ENCODE data around the gene LZTR1.

Gene LZTR1

DNA sequence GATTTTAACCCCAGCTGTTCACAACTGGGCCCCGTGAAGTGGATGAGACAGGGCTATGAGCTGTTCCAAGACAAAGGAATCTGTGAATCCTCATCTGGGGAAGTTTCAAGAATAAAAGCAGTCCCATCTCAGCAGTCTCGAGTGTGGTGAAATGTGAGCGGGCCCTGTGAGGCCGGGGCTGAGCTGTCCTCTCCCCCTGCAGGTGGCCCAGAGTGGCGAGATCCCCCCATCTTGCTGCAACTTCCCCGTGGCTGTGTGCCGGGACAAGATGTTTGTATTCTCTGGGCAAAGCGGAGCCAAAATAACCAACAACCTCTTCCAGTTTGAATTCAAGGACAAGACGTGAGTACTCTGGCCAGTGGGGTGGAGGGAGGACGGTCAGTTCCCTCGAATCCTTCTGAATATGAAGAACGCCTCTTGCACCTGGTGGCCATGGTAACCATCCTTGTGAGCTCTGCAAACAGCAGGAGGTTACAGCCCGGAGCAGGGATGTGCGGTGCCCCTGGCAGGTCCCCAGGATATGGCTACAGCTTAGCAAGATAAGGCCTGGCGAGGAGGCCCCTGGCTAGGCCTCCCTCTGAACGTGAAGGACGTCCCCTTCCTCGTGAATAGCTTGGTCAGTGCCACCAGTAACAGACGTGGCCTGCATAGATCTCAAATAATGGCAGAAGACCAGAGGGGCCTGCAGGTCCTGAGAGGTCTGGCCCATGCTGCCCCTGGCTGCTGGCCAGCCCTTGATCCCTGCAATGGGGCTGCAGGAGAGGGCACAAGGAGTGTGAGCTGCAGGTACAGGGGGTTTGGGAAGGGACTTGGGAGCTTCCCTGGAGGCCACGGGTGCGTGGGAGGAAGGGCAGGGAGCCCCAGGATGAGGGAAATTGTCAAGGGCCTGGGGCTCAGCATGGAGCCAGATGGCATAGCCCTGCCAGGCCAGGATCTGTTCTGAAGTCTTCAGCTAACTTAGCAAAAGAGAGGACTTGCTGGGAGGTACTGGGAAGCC lies 8.4 kb downstream of the LZTR1 start:
- 94% methylated on average over 21 of the region's 21 CpGs for whole genome bisulfite sequencing (ENCODE audit: insufficient coverage)
- Histone ChIP-seq H3K4me1 (ENCODE audit: control extremely low read depth in 1 of 4, control insufficient read depth in 4 of 4, insufficient read depth in 4 of 4, low read length in 3 of 4) (peaks cover 0 to 9% (median 2%) of the 10 kb centered on the region in 4 experiments), H3K27ac (ENCODE audit: insufficient read depth in 1 of 2, low read depth in 1 of 2, low read length in 2 of 2, poor library complexity in 1 of 2, severe bottlenecking in 2 of 2) (no peak overlapping the region), H3K4me3 (ENCODE audit: control insufficient read depth in 1 of 7, extremely low read depth in 1 of 7, insufficient read depth in 4 of 7, low read depth in 2 of 7, low read length in 6 of 7) (no peak overlapping the region), H3K36me3 (ENCODE audit: control insufficient read depth in 4 of 4, insufficient read depth in 4 of 4, low read length in 3 of 4) (peaks cover 2 to 76% (median 43%) of the 10 kb centered on the region in 4 experiments), H3K27me3 (replicated peaks in 2 of 5; ENCODE audit: control insufficient read depth in 4 of 5, insufficient read depth in 5 of 5, low read length in 4 of 5) (no peaks in the 10 kb centered on the region), H3K9me3 (ENCODE audit: control extremely low read depth in 1 of 5, control insufficient read depth in 4 of 5, insufficient read depth in 2 of 5, low read depth in 1 of 5, low read length in 4 of 5) (no peaks in the 10 kb centered on the region)
- ChIA-PET POLR2A (interaction anchor here (1.1 kb wide), 1 partner anchor 12 kb away, joined by 4 read pairs; no protein-coding TSS in a partner anchor), CTCF (interaction anchor here (0.9 to 2.6 kb wide), 5 partner anchors 9 to 104 kb away, joined by 3 to 12 read pairs (median 6); partner anchors contain the start of gene LZTR1)
- DNase-seq, result no peak

- Histone ChIP-seq H3K36me3 (ENCODE audit: control insufficient read depth in 4 of 4, insufficient read depth in 4 of 4, low read length in 3 of 4) (peaks cover 2 to 78% (median 41%) of the 10 kb centered on the region in 4 experiments), H3K27me3 (replicated peaks in 2 of 5; ENCODE audit: control insufficient read depth in 4 of 5, insufficient read depth in 5 of 5, low read length in 4 of 5) (no peaks in the 10 kb centered on the region), H3K9me3 (ENCODE audit: control extremely low read depth in 1 of 5, control insufficient read depth in 4 of 5, insufficient read depth in 2 of 5, low read depth in 1 of 5, low read length in 4 of 5) (no peaks in the 10 kb centered on the region), H3K4me3 (ENCODE audit: control insufficient read depth in 1 of 7, extremely low read depth in 1 of 7, insufficient read depth in 4 of 7, low read depth in 2 of 7, low read length in 6 of 7) (no peak overlapping the region), H3K27ac (ENCODE audit: insufficient read depth in 1 of 2, low read depth in 1 of 2, low read length in 2 of 2, poor library complexity in 1 of 2, severe bottlenecking in 2 of 2) (no peak overlapping the region), H3K4me1 (ENCODE audit: control extremely low read depth in 1 of 4, control insufficient read depth in 4 of 4, insufficient read depth in 4 of 4, low read length in 3 of 4) (peaks cover 0 to 9% (median 2%) of the 10 kb centered on the region in 4 experiments)
- CTCF ChIA-PET, result interaction anchor here (1.2 to 2.6 kb wide), 3 partner anchors 8 to 34 kb away, joined by 6 to 12 read pairs (median 7); partner anchors contain the start of gene LZTR1
- POLR2A ChIA-PET, result no interaction called here
- no peak for DNase-seq
- 98% methylated on average over 20 of the region's 24 CpGs for WGBS (ENCODE audit: insufficient coverage)
Measured at GRCh38 chr22:20991252-20992055, 9.4 kb downstream of the LZTR1 start.

GRCh38 chr22:20992056-20992442 lies 10.0 kb downstream of the LZTR1 start:
- WGBS (ENCODE audit: insufficient coverage), result 100% methylated on average over 5 of the region's 7 CpGs
- Histone ChIP-seq H3K27me3 (replicated peaks in 2 of 5; ENCODE audit: control insufficient read depth in 4 of 5, insufficient read depth in 5 of 5, low read length in 4 of 5) (no peaks in the 10 kb centered on the region), H3K4me1 (ENCODE audit: control extremely low read depth in 1 of 4, control insufficient read depth in 4 of 4, insufficient read depth in 4 of 4, low read length in 3 of 4) (peaks cover 0 to 9% (median 2%) of the 10 kb centered on the region in 4 experiments), H3K4me3 (ENCODE audit: control insufficient read depth in 1 of 7, extremely low read depth in 1 of 7, insufficient read depth in 4 of 7, low read depth in 2 of 7, low read length in 6 of 7) (no peak overlapping the region), H3K27ac (ENCODE audit: insufficient read depth in 1 of 2, low read depth in 1 of 2, low read length in 2 of 2, poor library complexity in 1 of 2, severe bottlenecking in 2 of 2) (no peak overlapping the region), H3K9me3 (ENCODE audit: control extremely low read depth in 1 of 5, control insufficient read depth in 4 of 5, insufficient read depth in 2 of 5, low read depth in 1 of 5, low read length in 4 of 5) (no peaks in the 10 kb centered on the region), H3K36me3 (ENCODE audit: control insufficient read depth in 4 of 4, insufficient read depth in 4 of 4, low read length in 3 of 4) (peaks cover 2 to 80% (median 43%) of the 10 kb centered on the region in 4 experiments)
- POLR2A ChIA-PET, result no interaction called here
- DNase-seq, result no peak
- CTCF ChIA-PET, result interaction anchor here (2.6 kb wide), 1 partner anchor 11 kb away, joined by 12 read pairs; the partner anchor contains the start of gene LZTR1

DNA sequence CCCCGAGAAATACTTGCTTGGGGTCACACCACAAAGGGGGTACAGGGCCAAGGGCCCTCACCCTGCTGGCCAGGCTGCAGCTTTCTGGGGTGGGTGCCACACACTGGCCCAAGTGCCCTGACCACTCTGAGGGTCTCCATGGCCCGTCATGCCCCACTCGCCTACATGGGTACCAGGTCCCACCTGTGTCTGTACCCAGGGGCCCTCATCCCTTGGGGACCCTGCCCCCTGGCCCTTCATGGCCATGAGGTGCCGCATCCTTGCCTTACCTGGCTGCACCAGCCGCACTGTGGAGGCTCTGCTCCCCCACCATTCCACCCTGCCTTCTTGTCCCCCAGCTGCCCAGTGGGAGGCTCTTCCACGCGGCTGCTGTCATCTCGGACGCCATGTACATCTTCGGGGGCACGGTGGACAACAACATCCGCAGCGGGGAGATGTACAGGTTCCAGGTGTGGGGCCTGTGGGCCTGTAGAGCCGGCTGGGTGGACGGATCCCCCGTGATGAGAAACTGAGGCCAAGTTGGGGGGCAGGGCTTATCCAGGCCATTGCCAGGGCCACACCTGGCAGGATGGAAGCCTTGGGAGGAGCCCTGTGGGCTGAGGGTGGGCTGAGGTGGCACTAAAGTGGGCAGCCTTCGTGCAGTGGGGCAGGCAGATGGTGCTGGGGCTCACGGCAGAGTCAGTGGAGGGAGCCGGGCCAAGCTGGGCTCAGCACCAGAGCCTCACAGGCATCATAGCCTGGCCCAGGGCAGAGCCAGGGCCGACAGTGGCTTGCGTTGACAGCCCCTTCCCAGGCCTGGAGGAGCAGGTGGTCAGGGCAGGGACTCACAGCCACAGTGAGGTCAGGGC lies 10.6 kb downstream of the LZTR1 start:
- POLR2A ChIA-PET, result no interaction called here
- no peaks in the 10 kb centered on the region for H3K9me3 ChIP-seq (ENCODE audit: control extremely low read depth in 1 of 5, control insufficient read depth in 4 of 5, insufficient read depth in 2 of 5, low read depth in 1 of 5, low read length in 4 of 5)
- WGBS (ENCODE audit: insufficient coverage), result 96% methylated on average over 19 of the region's 21 CpGs

DNA sequence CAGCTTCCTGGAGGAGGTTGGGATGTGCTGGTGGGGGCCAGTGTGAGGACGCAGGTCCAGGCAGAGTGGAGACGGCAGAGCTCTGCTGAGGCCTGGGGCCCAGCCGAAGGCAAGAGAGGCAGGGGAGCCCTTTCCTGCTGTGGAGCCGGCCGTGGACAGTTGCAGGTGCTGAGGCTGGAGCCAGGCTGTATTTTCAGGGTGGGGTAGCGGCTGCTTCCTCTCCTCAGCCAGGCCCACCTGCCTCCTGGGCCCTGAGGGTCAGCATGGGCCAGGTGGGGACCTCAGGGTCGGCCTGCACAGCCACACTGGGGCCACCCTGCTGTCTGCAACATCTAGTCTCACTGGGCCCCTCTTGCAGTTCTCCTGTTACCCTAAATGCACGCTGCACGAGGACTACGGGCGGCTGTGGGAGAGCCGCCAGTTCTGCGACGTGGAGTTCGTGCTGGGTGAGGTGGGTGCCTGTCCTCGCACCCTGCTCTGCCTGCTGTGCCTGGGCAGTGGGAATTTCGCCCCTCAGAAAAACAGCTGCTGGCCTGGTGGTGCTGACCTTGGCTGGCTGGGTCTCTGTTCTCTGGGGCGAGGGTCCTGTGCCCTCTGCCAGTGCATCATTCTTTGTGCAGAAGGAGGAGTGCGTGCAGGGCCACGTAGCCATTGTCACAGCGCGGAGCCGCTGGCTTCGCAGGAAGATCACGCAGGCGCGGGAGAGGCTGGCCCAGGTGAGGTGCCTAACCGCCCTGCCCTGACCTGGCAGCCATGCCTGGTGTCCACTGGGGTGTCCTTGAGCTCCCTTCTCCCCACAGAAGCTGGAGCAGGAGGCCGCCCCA lies 11.4 kb downstream of the LZTR1 start:
- H3K27ac ChIP-seq (ENCODE audit: insufficient read depth in 1 of 2, low read depth in 1 of 2, low read length in 2 of 2, poor library complexity in 1 of 2, severe bottlenecking in 2 of 2), result no peak overlapping the region
- ChIA-PET POLR2A (no interaction called here), CTCF (no interaction called here)
- 99% methylated on average over 20 of the region's 29 CpGs for WGBS (ENCODE audit: insufficient coverage)
- no peak for DNase-seq
- peaks cover 0 to 9% (median 2%) of the 10 kb centered on the region in 4 experiments for H3K4me1 ChIP-seq (ENCODE audit: control extremely low read depth in 1 of 4, control insufficient read depth in 4 of 4, insufficient read depth in 4 of 4, low read length in 3 of 4)
- H3K36me3 ChIP-seq (ENCODE audit: control insufficient read depth in 4 of 4, insufficient read depth in 4 of 4, low read length in 3 of 4), result peaks cover 0 to 82% (median 44%) of the 10 kb centered on the region in 4 experiments
- H3K4me3 ChIP-seq (ENCODE audit: control insufficient read depth in 1 of 7, extremely low read depth in 1 of 7, insufficient read depth in 4 of 7, low read depth in 2 of 7, low read length in 6 of 7), result no peak overlapping the region
- H3K9me3 ChIP-seq (ENCODE audit: control extremely low read depth in 1 of 5, control insufficient read depth in 4 of 5, insufficient read depth in 2 of 5, low read depth in 1 of 5, low read length in 4 of 5), result no peaks in the 10 kb centered on the region
- H3K27me3 ChIP-seq (replicated peaks in 2 of 5; ENCODE audit: control insufficient read depth in 4 of 5, insufficient read depth in 5 of 5, low read length in 4 of 5), result no peaks in the 10 kb centered on the region

More for the DNA sequence above, 10.6 kb downstream of the LZTR1 start:
- H3K4me1 ChIP-seq (ENCODE audit: control extremely low read depth in 1 of 4, control insufficient read depth in 4 of 4, insufficient read depth in 4 of 4, low read length in 3 of 4), result peaks cover 0 to 9% (median 2%) of the 10 kb centered on the region in 4 experiments
- no peaks in the 10 kb centered on the region for H3K27me3 ChIP-seq (replicated peaks in 2 of 5; ENCODE audit: control insufficient read depth in 4 of 5, insufficient read depth in 5 of 5, low read length in 4 of 5)
- CTCF ChIA-PET, result no interaction called here
- no peak for DNase-seq
- H3K27ac ChIP-seq (ENCODE audit: insufficient read depth in 1 of 2, low read depth in 1 of 2, low read length in 2 of 2, poor library complexity in 1 of 2, severe bottlenecking in 2 of 2), result no peak overlapping the region
- H3K36me3 ChIP-seq (ENCODE audit: control insufficient read depth in 4 of 4, insufficient read depth in 4 of 4, low read length in 3 of 4), result peaks cover 2 to 82% (median 44%) of the 10 kb centered on the region in 4 experiments
- no peak overlapping the region for H3K4me3 ChIP-seq (ENCODE audit: control insufficient read depth in 1 of 7, extremely low read depth in 1 of 7, insufficient read depth in 4 of 7, low read depth in 2 of 7, low read length in 6 of 7)

Data from common myeloid progenitor, CD34-positive (primary cell).